Stomach (tissue), 9 donors: ENCODE data around the gene SERPINI1. TPM values are rescaled to one million over a fixed set of nuclear protein-coding genes. Genes with fewer than 3 reads are reported as not detected.

Experiments used
- DNase-seq, 2 donors: peaks; one replicate each; pipeline versions ENCODE4 v3.0.0 to v3.0.0-alpha.2; 2013 to 2019
- H3K27ac ChIP-seq, 5 donors: fragments of 200-600 bp in 4 of 5; sonication (generic) in 4 of 5; one replicate each; pipeline ENCODE4 v1.5.1; 2013 to 2019; ENCODE audit warnings: mild to moderate bottlenecking in 1 of 5, moderate library complexity in 1 of 5
- H3K27me3 ChIP-seq, 3 donors: fragments of 200-600 bp; sonication (generic); one replicate each; pipeline ENCODE4 v1.5.1; 2017 to 2019; ENCODE audit warnings: mixed run types in 1 of 3
- H3K36me3 ChIP-seq, 4 donors: fragments of 200-600 bp; sonication (generic); 1 replicate in 3 of 4; 2 replicates in 1 of 4; pipeline ENCODE4 v1.5.1; 2016 to 2019
- H3K4me1 ChIP-seq, 4 donors: fragments of 200-600 bp; sonication (generic); one replicate each; pipeline ENCODE4 v1.5.1; 2016 to 2019
- H3K4me3 ChIP-seq, 4 donors: fragments of 200-600 bp; sonication (generic) in 3 of 4; one replicate each; pipeline ENCODE4 v1.5.1; 2016 to 2019; ENCODE audit warnings: mild to moderate bottlenecking in 1 of 4
- H3K9me3 ChIP-seq, 4 donors: fragments of 200-600 bp; sonication (generic); one replicate each; pipeline ENCODE4 v1.5.1; 2016 to 2019
- EP300 ChIP-seq: sonication (generic); formaldehyde crosslinking; IDR thresholded peaks from one replicate; pipeline ENCODE4 v1.6.1; 2017; ENCODE audit warnings: antibody characterized with exemption
- POLR2A ChIP-seq, 4 donors: fragments of 450-650 bp; IDR thresholded peaks; one replicate each; pipeline ENCODE4 v1.6.1; 2016; ENCODE audit warnings: antibody characterized with exemption in 4 of 4, control low read depth in 2 of 4, mild to moderate bottlenecking in 1 of 4, moderate library complexity in 1 of 4
- POLR2AphosphoS5 ChIP-seq, 3 donors: sonication (generic); formaldehyde crosslinking; IDR thresholded peaks; one replicate each; pipeline ENCODE4 v1.6.1; 2016; ENCODE audit warnings: antibody characterized with exemption in 3 of 3
- WGBS, 5 donors: extraction: QIAGEN DNeasy Blood & Tissue Kit in 3 of 5; methylation state at CpG; one replicate each; pipeline versions ENCODE4 v1.1.5 to v1.1.7; 2013 to 2018; 5-methylcytosine and 5-hydroxymethylcytosine counted together
- intact Hi-C: fragments of 100-400 bp; cut with DNase I; formaldehyde crosslinking; loops from one replicate; pipeline ENCODE4 v1.15.1; 2023; ENCODE audit warnings: low total_unique reads
- polyA plus RNA-seq, 3 donors: library from polyadenylated mRNA; stranded (reverse); fragments of 200-250 nt; gene quantifications; one replicate each; pipeline ENCODE4 v1.2.3, GENCODE V29; 2013
- total RNA-seq, 5 donors: library from RNA; depleted of rRNA; stranded (reverse); fragments of >200 nt; gene quantifications; one replicate each; pipeline versions ENCODE4 v1.1.0 to v1.2.3, GENCODE V29; 2014 to 2016
- TF ChIP-seq, protein P1 (sequence below), 7 experiments: fragments of 450-650 bp in 4 of 7; fragments of 200-600 bp in 3 of 7; sonication (generic) in 3 of 7; IDR thresholded peaks; one replicate each; pipeline ENCODE4 v1.5.1; 2016 to 2019; ENCODE audit warnings: antibody characterized with exemption in 7 of 7, control low read depth in 2 of 7, mild to moderate bottlenecking in 1 of 7
- donor health status: healthy with polysubstance abuse.
- donor health status: Bipolar disorder and iron deficiency.
- donor health status: healthy.

Gene SERPINI1
- total and polyA plus RNA-seq, 8 donors: 5.9 to 8.6 (median 6.4) TPM; not detected in 3

DNA sequence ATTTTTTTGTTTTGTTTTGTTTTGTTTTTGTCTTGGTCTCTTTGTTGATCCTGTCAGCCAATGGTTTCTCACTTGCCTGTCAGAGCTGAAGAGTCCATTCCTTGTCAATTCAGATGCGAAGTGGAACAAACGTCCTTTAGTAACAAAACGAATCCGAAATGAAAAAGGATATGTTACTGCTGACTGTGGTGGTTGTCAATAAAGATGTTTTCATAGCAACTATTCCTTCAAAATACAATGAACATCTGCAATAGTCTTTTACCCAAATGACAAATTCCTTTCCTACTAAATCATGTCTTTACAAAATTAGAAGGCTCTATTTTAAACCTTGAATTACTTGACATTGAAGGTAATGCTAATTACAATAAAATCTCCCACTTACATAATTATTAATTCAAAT lies 134.7 kb downstream of the SERPINI1 start:
- no peaks in the 10 kb centered on the region for H3K36me3 ChIP-seq

DNA sequence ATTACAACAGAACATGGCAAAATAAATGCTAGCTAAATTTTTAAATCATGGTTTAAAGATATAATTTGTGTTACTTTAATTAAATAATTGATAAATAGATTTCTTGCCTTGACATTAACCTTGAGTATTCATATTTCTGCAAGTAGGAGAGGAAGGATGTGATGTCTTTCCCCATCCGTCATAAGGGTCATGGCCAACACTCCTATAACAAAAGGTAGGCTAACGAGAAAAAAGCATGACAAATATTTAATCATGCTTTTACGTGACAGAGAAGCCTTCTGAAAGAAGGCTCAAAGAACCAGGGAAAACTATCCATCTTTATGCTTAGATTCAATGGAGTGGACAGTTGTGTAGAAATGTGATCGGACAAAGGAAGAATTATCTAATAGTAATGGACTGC lies 135.2 kb downstream of the SERPINI1 start:
- intact Hi-C loops: no loop called here
- H3K27me3 ChIP-seq: no peaks in the 10 kb centered on the region
- DNase-seq: no peak
- no peak overlapping the region for H3K27ac ChIP-seq
- no peak overlapping the region for H3K4me3 ChIP-seq
- H3K4me1 ChIP-seq: no peaks in the 10 kb centered on the region
- TF ChIP-seq POLR2A (IDR thresholded peaks at IDR 0.05): no peak
- 62 to 77% (median 65%) methylated on average over 4 of the region's 4 CpGs for WGBS, 5 donors
- no peaks in the 10 kb centered on the region for H3K36me3 ChIP-seq
- no peaks in the 10 kb centered on the region for H3K9me3 ChIP-seq

More for the DNA sequence above, 134.7 kb downstream of the SERPINI1 start:
- no peaks in the 10 kb centered on the region for H3K27me3 ChIP-seq
- WGBS, 5 donors: 64 to 85% (median 80%) methylated on average over 4 of the region's 4 CpGs
- no peak overlapping the region for H3K4me3 ChIP-seq
- DNase-seq: no peak
- no peaks in the 10 kb centered on the region for H3K9me3 ChIP-seq
- intact Hi-C loops: no loop called here
- no peaks in the 10 kb centered on the region for H3K4me1 ChIP-seq
- no peak overlapping the region for H3K27ac ChIP-seq
- TF ChIP-seq POLR2AphosphoS5 (IDR thresholded peaks at IDR 0.05) (no peak), POLR2A (IDR thresholded peaks at IDR 0.05) (no peak), EP300 (no peak)
- TF ChIP-seq, protein P1, sequence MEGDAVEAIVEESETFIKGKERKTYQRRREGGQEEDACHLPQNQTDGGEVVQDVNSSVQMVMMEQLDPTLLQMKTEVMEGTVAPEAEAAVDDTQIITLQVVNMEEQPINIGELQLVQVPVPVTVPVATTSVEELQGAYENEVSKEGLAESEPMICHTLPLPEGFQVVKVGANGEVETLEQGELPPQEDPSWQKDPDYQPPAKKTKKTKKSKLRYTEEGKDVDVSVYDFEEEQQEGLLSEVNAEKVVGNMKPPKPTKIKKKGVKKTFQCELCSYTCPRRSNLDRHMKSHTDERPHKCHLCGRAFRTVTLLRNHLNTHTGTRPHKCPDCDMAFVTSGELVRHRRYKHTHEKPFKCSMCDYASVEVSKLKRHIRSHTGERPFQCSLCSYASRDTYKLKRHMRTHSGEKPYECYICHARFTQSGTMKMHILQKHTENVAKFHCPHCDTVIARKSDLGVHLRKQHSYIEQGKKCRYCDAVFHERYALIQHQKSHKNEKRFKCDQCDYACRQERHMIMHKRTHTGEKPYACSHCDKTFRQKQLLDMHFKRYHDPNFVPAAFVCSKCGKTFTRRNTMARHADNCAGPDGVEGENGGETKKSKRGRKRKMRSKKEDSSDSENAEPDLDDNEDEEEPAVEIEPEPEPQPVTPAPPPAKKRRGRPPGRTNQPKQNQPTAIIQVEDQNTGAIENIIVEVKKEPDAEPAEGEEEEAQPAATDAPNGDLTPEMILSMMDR (IDR thresholded peaks at IDR 0.05): no peak

DNA sequence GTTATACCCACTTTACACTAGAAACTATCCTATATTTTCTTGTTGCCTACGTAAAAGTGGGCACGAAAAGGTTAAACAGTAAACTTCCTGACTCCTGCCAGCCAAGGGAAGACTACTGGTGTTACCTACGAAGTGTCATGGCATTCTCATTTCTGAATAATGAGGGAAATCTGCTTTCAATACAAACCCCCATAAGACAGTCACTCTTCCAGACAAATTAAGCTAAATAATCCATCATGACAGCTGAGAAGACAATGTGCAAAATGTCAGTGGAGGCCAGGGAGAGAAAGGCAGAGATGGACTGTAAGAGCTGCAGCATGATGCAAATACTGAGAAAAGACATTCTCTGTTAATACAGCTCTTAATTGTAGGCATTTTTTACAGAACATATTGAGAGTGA lies 136.5 kb downstream of the SERPINI1 start:
- no peaks in the 10 kb centered on the region for H3K36me3 ChIP-seq
- DNase-seq: no peak
- H3K27ac ChIP-seq: no peak overlapping the region
- H3K27me3 ChIP-seq: no peaks in the 10 kb centered on the region
- peaks cover 0 to 7% (median 0%) of the 10 kb centered on the region in 4 donors for H3K4me1 ChIP-seq
- no peak overlapping the region for H3K4me3 ChIP-seq
- TF ChIP-seq POLR2A (IDR thresholded peaks at IDR 0.05): no peak
- no peak for TF ChIP-seq EP300
- TF ChIP-seq, protein P1 (IDR thresholded peaks at IDR 0.05): no peak
- TF ChIP-seq POLR2AphosphoS5 (IDR thresholded peaks at IDR 0.05): no peak
- WGBS, 5 donors: 62 to 93% (median 82%) methylated on average over 3 of the region's 3 CpGs
- intact Hi-C loops: no loop called here
- no peaks in the 10 kb centered on the region for H3K9me3 ChIP-seq

DNA sequence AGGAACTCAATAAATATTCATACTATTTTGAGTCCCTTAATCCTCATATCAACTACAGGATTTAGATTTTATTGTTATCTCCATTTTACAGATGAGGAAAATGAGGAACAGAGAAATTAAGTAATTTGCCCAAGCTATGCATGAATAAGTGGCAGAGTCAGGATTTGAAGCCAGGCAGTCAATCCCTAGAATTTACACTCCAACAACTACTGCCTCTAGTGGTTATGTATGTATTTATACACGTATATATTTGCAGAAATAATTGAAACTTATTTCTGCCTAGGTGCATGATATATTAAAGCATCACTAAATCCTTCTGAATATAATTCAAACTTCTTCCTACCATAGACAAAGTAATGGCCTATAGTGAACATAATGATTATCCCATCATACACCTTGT lies 137.4 kb downstream of the SERPINI1 start:
- H3K27ac ChIP-seq: no peak overlapping the region
- no peaks in the 10 kb centered on the region for H3K9me3 ChIP-seq
- no peak overlapping the region for H3K4me3 ChIP-seq
- DNase-seq: no peak
- H3K4me1 ChIP-seq: peaks cover 0 to 8% (median 0%) of the 10 kb centered on the region in 4 donors
- WGBS, 5 donors: 39 to 52% (median 48%) methylated on average over 1 of the region's 1 CpG
- H3K36me3 ChIP-seq: no peaks in the 10 kb centered on the region
- TF ChIP-seq EP300: no peak
- no peak for TF ChIP-seq POLR2AphosphoS5 (IDR thresholded peaks at IDR 0.05)
- no peak for TF ChIP-seq POLR2A (IDR thresholded peaks at IDR 0.05)
- TF ChIP-seq, protein P1 (IDR thresholded peaks at IDR 0.05): no peak
- intact Hi-C loops: no loop called here
- H3K27me3 ChIP-seq: no peaks in the 10 kb centered on the region

DNA sequence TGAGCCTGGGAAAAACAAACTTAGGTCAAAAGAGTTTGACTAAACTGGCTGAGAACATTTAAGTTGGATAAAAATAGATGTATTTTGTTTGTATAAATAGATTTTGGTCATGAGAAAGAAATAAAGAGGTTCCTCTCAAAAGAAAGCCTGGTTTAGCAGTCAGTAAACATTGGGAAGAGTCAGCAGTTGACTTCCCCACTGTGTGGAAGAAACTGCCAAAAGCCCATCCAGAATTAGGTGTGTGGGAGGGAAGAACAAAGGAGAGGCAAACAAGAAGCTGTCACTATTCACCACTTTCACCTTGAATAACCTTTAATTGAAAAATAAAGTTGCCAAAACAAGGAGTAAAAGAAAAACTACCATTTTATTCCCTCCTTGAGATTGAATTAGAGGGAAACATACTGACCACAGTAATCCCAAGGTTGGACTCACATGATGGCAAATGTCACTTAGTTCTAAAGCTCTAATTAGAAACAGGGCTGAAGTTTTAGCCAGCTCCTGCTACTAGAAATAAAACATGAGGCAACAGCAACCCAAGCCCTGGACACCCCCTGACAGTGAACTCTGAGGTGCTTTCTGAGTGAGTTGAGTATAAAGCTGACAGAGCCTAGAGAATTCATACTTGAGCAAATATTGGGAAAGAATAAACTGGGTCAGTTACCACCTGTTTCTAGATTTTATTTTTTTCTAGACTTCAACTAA lies 139.3 kb downstream of the SERPINI1 start:
- DNase-seq: no peak
- intact Hi-C loops: no loop called here
- Histone ChIP-seq H3K27ac (peak overlapping the region in 2 of 5 donors; percentile 3 to 33), H3K4me1 (peaks cover 0 to 8% (median 0%) of the 10 kb centered on the region in 4 donors), H3K4me3 (no peak overlapping the region), H3K36me3 (no peaks in the 10 kb centered on the region), H3K9me3 (no peaks in the 10 kb centered on the region), H3K27me3 (no peaks in the 10 kb centered on the region)
- TF ChIP-seq POLR2AphosphoS5 (IDR thresholded peaks at IDR 0.05) (no peak), EP300 (no peak), POLR2A (IDR thresholded peaks at IDR 0.05) (no peak)
- TF ChIP-seq, protein P1 (IDR thresholded peaks at IDR 0.05): no peak
